Measurements from ENCODE around the gene NCSTN.

GRCh38 chr1:160363010-160363409, 19.8 kb downstream of the NCSTN start:
- TF ChIP-seq HDGF (IDR thresholded peaks at IDR 0.05): no peak
- TF ChIP-seq, protein P1, sequence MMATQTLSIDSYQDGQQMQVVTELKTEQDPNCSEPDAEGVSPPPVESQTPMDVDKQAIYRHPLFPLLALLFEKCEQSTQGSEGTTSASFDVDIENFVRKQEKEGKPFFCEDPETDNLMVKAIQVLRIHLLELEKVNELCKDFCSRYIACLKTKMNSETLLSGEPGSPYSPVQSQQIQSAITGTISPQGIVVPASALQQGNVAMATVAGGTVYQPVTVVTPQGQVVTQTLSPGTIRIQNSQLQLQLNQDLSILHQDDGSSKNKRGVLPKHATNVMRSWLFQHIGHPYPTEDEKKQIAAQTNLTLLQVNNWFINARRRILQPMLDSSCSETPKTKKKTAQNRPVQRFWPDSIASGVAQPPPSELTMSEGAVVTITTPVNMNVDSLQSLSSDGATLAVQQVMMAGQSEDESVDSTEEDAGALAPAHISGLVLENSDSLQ (IDR thresholded peaks at IDR 0.05): no peak
- TF ChIP-seq, protein P2, sequence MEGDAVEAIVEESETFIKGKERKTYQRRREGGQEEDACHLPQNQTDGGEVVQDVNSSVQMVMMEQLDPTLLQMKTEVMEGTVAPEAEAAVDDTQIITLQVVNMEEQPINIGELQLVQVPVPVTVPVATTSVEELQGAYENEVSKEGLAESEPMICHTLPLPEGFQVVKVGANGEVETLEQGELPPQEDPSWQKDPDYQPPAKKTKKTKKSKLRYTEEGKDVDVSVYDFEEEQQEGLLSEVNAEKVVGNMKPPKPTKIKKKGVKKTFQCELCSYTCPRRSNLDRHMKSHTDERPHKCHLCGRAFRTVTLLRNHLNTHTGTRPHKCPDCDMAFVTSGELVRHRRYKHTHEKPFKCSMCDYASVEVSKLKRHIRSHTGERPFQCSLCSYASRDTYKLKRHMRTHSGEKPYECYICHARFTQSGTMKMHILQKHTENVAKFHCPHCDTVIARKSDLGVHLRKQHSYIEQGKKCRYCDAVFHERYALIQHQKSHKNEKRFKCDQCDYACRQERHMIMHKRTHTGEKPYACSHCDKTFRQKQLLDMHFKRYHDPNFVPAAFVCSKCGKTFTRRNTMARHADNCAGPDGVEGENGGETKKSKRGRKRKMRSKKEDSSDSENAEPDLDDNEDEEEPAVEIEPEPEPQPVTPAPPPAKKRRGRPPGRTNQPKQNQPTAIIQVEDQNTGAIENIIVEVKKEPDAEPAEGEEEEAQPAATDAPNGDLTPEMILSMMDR (IDR thresholded peaks at IDR 0.05 in 2 of 3, conservative IDR thresholded peaks at IDR 0.05 in 1 of 3; ENCODE audit: control insufficient read depth in 2 of 3, extremely low read depth in 1 of 3, insufficient read depth in 1 of 3, low read depth in 3 of 3, low read length in 3 of 3): no peak
- TF ChIP-seq HDAC6 (IDR thresholded peaks at IDR 0.05; ENCODE audit: unreplicated experiment): no peak
- TF ChIP-seq ZNF274 (IDR thresholded peaks at IDR 0.05; ENCODE audit: insufficient read depth, insufficient read length): no peak
- no peak for TF ChIP-seq POLR2AphosphoS2 (IDR thresholded peaks at IDR 0.05; ENCODE audit: low read depth, low read length)
- no peak for TF ChIP-seq GABPA (IDR thresholded peaks at IDR 0.05; ENCODE audit: low read depth)
- no peak for TF ChIP-seq ZNF217 (IDR thresholded peaks at IDR 0.05)
- no peak for TF ChIP-seq HCFC1 (IDR thresholded peaks at IDR 0.05; ENCODE audit: low read length)
- TF ChIP-seq, protein P3, sequence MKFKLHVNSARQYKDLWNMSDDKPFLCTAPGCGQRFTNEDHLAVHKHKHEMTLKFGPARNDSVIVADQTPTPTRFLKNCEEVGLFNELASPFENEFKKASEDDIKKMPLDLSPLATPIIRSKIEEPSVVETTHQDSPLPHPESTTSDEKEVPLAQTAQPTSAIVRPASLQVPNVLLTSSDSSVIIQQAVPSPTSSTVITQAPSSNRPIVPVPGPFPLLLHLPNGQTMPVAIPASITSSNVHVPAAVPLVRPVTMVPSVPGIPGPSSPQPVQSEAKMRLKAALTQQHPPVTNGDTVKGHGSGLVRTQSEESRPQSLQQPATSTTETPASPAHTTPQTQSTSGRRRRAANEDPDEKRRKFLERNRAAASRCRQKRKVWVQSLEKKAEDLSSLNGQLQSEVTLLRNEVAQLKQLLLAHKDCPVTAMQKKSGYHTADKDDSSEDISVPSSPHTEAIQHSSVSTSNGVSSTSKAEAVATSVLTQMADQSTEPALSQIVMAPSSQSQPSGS (IDR thresholded peaks at IDR 0.05; ENCODE audit: low read length): no peak

Data from GM12878 (cell line).